ENCODE measurements around the gene IPO4. TPM values are rescaled to one million over a fixed set of nuclear protein-coding genes. Genes with fewer than 3 reads are reported as not detected.

Gene IPO4
- total and polyA plus RNA-seq, 2 of the 13 experiments (the other 11 are each of a cell fraction or from before 2014, with no cell fraction given) = 39.0 to 179 TPM

GRCh38 chr14:24135834-24136683 is 52.6 kb downstream of the IPO4 start, which contains the start of gene PSME1 (continued):
- no peak for TF ChIP-seq ZNF580 (CRISPR knock-in tag; IDR thresholded peaks at IDR 0.05; ENCODE audit: borderline replicate concordance, low read depth)
- peak; percentile 77; the same call in 1 of the 2 replicates for TF ChIP-seq CBFB (CRISPR knock-in tag; IDR thresholded peaks at IDR 0.05)
- no peak for TF ChIP-seq GTF2F1 (IDR thresholded peaks at IDR 0.05; ENCODE audit: low read length)
- TF ChIP-seq KLF12 (CRISPR knock-in tag; IDR thresholded peaks at IDR 0.05; ENCODE audit: borderline replicate concordance) = peak; percentile 80
- TF ChIP-seq RFXANK (CRISPR knock-in tag; IDR thresholded peaks at IDR 0.05) = peak; percentile 68
- no peak for TF ChIP-seq ZBTB39 (CRISPR knock-in tag; IDR thresholded peaks at IDR 0.05)
- TF ChIP-seq ZNF567 (CRISPR knock-in tag; IDR thresholded peaks at IDR 0.05; ENCODE audit: borderline replicate concordance) = peak; percentile 86; the same call in 1 of the 2 replicates
- peak; percentile 72; the same call in 1 of the 2 replicates for TF ChIP-seq HNRNPL (IDR thresholded peaks at IDR 0.05; ENCODE audit: low read depth, low read length)
- peak; percentile 89 for TF ChIP-seq IRF9 (CRISPR knock-in tag; IDR thresholded peaks at IDR 0.05; ENCODE audit: borderline replicate concordance)
- TF ChIP-seq TOE1 (CRISPR knock-in tag; IDR thresholded peaks at IDR 0.05) = peak; percentile 94
- TF ChIP-seq ZNF121 (CRISPR knock-in tag; IDR thresholded peaks at IDR 0.05) = no peak
- TF ChIP-seq THAP8 (CRISPR knock-in tag; IDR thresholded peaks at IDR 0.05; ENCODE audit: borderline replicate concordance) = no peak
- no peak for TF ChIP-seq SNAI1 (CRISPR knock-in tag; IDR thresholded peaks at IDR 0.05; ENCODE audit: borderline replicate concordance)
- TF ChIP-seq ZSCAN21 (CRISPR knock-in tag; IDR thresholded peaks at IDR 0.05; ENCODE audit: borderline replicate concordance) = peak; percentile 78
- TF ChIP-seq ZNF773 (CRISPR knock-in tag; IDR thresholded peaks at IDR 0.05; ENCODE audit: borderline replicate concordance) = peak; percentile 86; the same call in 1 of the 2 replicates
- TF ChIP-seq BORCS8-MEF2B (CRISPR knock-in tag; IDR thresholded peaks at IDR 0.05) = no peak; the same call in 1 of the 2 replicates
- TF ChIP-seq MAFG (CRISPR knock-in tag; IDR thresholded peaks at IDR 0.05) = no peak
- TF ChIP-seq ZNF543 (CRISPR knock-in tag; IDR thresholded peaks at IDR 0.05) = peak; percentile 82; the same call in 1 of the 2 replicates
- TF ChIP-seq ZNF451 (CRISPR knock-in tag; IDR thresholded peaks at IDR 0.05) = peak; percentile 97
- no peak for TF ChIP-seq BCLAF1 (IDR thresholded peaks at IDR 0.05)
- TF ChIP-seq PHF21A (CRISPR knock-in tag; IDR thresholded peaks at IDR 0.05) = no peak
- peak; percentile 87 for TF ChIP-seq GABPB1 (CRISPR knock-in tag; IDR thresholded peaks at IDR 0.05)
- TF ChIP-seq NR2F2 (IDR thresholded peaks at IDR 0.05; ENCODE audit: borderline replicate concordance, low read depth) = no peak
- peak; percentile 52 for TF ChIP-seq NCOA2 (CRISPR knock-in tag; IDR thresholded peaks at IDR 0.05)

Measured in HepG2 (cell line).